T-helper 1 cell treated with Interleukin-12 subunit alpha and Interleukin-12 subunit beta and Interleukin-4 antibody, amounts not matched to agents 30 μg/mL and 1 μg/mL, for 36 hours (primary cell): ENCODE measurements around the gene ATP5F1E.

Experiments used
- H3K27ac Mint-ChIP-seq: one replicate; pipeline ENCODE4 v1.8.0; 2021; ENCODE audit warnings: mild to moderate bottlenecking, mixed read lengths
- H3K27me3 Mint-ChIP-seq: one replicate; pipeline ENCODE4 v1.8.0; 2021; ENCODE audit warnings: low read depth, mixed read lengths
- H3K36me3 Mint-ChIP-seq: one replicate; pipeline ENCODE4 v1.8.0; 2021; ENCODE audit warnings: low read depth, mixed read lengths
- H3K4me1 Mint-ChIP-seq: one replicate; pipeline ENCODE4 v1.8.0; 2021; ENCODE audit warnings: low read depth, mixed read lengths
- H3K4me3 Mint-ChIP-seq: one replicate; pipeline ENCODE4 v1.8.0; 2021; ENCODE audit warnings: mild to moderate bottlenecking, moderate library complexity, mixed read lengths
- H3K9me3 Mint-ChIP-seq: one replicate; pipeline ENCODE4 v1.8.0; 2021; ENCODE audit warnings: mixed read lengths

The ATP5F1E gene

DNA sequence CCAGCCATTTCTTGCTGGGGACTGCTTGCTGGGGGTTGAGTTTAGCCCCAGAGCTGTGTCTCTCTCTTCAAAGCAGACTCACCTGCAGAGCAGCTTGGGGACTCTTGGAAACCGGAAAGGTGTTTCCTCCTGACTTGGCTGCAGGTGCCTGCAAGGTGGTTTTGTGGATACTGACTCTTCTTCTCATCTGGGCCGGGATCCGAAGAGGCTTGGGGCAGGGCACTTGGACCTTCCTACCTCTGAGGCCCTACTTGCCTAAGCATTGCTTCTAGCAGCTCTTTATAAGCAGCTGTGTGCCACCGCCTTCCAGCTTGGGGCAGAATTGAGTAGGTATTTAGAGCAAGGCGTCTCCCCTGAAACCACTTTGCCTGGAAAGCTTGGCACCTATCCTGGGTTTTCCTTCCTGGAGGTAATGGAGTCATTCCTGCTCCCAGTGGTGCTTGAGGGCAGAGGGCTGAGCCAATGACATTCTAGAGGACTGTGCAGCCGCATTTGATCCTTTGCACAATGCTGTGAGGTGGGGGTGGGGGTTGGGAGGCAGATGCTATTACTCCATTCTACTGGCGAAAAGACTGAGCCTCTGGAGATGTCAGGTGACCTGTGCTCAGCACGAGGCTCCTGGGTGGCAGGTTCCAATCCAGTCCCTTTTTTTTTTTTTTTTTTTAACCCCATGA is 21.7 kb downstream of the ATP5F1E start:
- no peaks in the 10 kb centered on the region for H3K9me3 Mint-ChIP-seq
- H3K4me1 Mint-ChIP-seq, result peaks cover 35% of the 10 kb centered on the region
- H3K27me3 Mint-ChIP-seq, result no peaks in the 10 kb centered on the region
- no peak overlapping the region for H3K4me3 Mint-ChIP-seq
- no peak overlapping the region for H3K27ac Mint-ChIP-seq
- H3K36me3 Mint-ChIP-seq, result peaks cover 6% of the 10 kb centered on the region

- H3K4me3 Mint-ChIP-seq, result no peak overlapping the region
- no peak overlapping the region for H3K27ac Mint-ChIP-seq
- peaks cover 5% of the 10 kb centered on the region for H3K36me3 Mint-ChIP-seq
- no peaks in the 10 kb centered on the region for H3K9me3 Mint-ChIP-seq
- H3K27me3 Mint-ChIP-seq, result no peaks in the 10 kb centered on the region
- H3K4me1 Mint-ChIP-seq, result peaks cover 38% of the 10 kb centered on the region
Measured at GRCh38 chr20:59008715-59009336, 23.3 kb downstream of the ATP5F1E start.

- no peaks in the 10 kb centered on the region for H3K9me3 Mint-ChIP-seq
- H3K27ac Mint-ChIP-seq, result peak overlapping the region; percentile 78
- no peaks in the 10 kb centered on the region for H3K27me3 Mint-ChIP-seq
- H3K4me3 Mint-ChIP-seq, result peak overlapping the region; percentile 82
- H3K36me3 Mint-ChIP-seq, result peaks cover 8% of the 10 kb centered on the region
- H3K4me1 Mint-ChIP-seq, result peaks cover 37% of the 10 kb centered on the region
Measured at GRCh38 chr20:59007665-59008511, 24.2 kb downstream of the ATP5F1E start.

DNA sequence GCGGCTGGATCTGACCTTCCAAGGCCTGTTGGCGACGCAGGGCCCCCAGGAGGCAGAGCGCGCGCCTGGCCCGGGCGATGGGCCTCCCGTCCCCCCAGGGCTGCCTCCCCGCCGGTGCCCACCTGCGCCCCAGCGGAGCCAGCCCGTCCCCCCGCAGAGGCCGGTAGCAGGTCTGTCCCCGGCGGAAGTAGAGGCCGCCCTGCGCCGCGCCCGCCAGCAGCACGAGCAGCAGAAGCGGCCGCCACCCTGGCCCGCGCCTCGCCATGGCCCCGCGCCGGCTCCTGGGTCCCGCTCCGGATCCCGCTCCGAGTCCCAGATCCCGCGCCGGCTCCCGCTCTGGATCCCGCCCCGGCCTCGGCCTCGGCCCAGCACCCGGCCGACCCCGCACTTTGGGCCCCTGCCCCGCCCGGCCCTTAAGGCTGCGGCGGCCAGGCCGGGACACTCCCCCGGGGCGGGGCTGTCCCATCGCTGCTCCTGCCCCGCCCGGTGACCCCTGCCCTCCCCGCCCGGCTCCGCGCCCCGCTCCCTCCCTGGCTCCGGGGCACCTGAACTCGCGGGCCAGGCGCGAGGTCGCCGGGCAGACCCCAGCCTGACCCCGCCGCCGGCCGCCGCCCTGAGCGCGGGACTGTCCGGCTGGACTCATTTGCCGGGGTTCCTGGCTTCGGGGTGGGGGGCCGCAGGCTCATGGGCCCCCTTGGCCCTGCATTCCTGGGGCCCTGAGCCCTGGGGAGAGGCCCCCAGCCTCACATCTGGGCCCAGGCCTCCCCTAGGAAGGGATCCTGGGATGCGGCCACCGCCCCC is 25.1 kb downstream of the ATP5F1E start, which contains the start of gene CTSZ:
TSS of gene CTSZ (minus strand) at position 391 of the 801 bp plus-strand sequence. CDS start at position 265, 126 bp downstream.
- Mint-ChIP-seq H3K36me3 (peaks cover 14% of the 10 kb centered on the region), H3K9me3 (no peaks in the 10 kb centered on the region), H3K4me1 (peaks cover 35% of the 10 kb centered on the region), H3K27ac (peak within 1 kb of the TSS; percentile 78), H3K27me3 (no peaks in the 10 kb centered on the region), H3K4me3 (peak within 1 kb of the TSS; percentile 82)

DNA sequence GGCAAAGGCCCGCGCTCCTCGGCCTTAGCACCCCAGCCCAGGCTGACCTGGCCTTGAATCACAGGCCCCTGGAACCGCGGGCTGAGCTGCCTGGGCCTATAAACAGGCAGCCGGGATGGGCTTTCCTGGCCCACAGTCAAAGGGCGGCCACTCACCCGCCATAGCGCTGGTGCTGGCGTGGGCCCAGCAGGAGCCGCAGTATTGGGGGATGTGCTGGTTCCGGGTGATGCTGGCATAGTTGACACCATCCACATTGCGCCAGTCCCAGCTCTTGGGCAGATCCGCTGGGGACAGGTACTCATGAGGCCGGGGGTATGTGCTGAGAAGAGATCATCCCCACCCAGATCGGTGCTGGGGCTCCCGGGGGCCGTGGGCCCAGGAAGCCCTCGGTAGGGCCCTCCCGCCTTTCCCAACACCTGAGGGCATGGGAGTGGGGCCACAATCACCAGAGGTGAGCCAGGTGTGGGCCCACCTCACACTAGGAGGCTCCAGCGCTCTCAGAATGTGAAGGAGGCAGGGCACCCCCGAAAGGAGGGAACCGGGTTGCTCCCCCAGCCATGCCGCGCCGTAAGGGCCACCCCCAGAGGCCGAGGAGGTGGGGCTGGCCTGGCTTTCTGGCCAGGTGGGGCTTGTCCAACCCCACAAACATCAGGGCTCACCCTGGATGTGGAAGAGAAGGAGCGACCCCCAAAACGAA is 25.8 kb downstream of the ATP5F1E start:
- peaks cover 29% of the 10 kb centered on the region for H3K4me1 Mint-ChIP-seq
- peaks cover 16% of the 10 kb centered on the region for H3K36me3 Mint-ChIP-seq
- H3K4me3 Mint-ChIP-seq, result peak overlapping the region; percentile 77
- H3K27me3 Mint-ChIP-seq, result no peaks in the 10 kb centered on the region
- H3K9me3 Mint-ChIP-seq, result no peaks in the 10 kb centered on the region
- peak overlapping the region; percentile 52 for H3K27ac Mint-ChIP-seq

- Mint-ChIP-seq H3K27ac (peak overlapping the region; percentile 91), H3K4me3 (peak overlapping the region; percentile 77), H3K9me3 (no peaks in the 10 kb centered on the region), H3K36me3 (peaks cover 13% of the 10 kb centered on the region), H3K27me3 (no peaks in the 10 kb centered on the region), H3K4me1 (peaks cover 26% of the 10 kb centered on the region)
Measured at GRCh38 chr20:59005523-59006166, 26.5 kb downstream of the ATP5F1E start.

- Mint-ChIP-seq H3K36me3 (peaks cover 13% of the 10 kb centered on the region), H3K9me3 (no peaks in the 10 kb centered on the region), H3K4me1 (peaks cover 25% of the 10 kb centered on the region), H3K4me3 (peak overlapping the region; percentile 77), H3K27me3 (no peaks in the 10 kb centered on the region), H3K27ac (peak overlapping the region; percentile 91)
Measured at GRCh38 chr20:59004763-59005522, 27.2 kb downstream of the ATP5F1E start.

DNA sequence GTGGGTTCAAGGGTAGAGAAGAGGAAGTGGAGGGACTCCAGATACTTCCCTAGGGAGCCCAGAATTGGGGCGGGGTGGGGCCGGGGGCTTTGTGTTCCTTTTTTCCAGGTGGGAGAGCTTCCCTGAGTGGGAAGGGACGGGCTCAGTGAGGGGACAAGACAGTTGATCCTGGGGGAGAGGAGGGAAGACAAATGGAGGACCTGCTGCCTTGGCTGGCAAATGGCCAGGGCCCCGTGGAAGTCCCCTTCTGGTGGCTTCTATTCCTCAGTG is 27.7 kb downstream of the ATP5F1E start:
- Mint-ChIP-seq H3K27me3 (no peaks in the 10 kb centered on the region), H3K4me1 (peaks cover 25% of the 10 kb centered on the region), H3K4me3 (peak overlapping the region; percentile 77), H3K36me3 (peaks cover 13% of the 10 kb centered on the region), H3K9me3 (no peaks in the 10 kb centered on the region), H3K27ac (peak overlapping the region; percentile 91)

DNA sequence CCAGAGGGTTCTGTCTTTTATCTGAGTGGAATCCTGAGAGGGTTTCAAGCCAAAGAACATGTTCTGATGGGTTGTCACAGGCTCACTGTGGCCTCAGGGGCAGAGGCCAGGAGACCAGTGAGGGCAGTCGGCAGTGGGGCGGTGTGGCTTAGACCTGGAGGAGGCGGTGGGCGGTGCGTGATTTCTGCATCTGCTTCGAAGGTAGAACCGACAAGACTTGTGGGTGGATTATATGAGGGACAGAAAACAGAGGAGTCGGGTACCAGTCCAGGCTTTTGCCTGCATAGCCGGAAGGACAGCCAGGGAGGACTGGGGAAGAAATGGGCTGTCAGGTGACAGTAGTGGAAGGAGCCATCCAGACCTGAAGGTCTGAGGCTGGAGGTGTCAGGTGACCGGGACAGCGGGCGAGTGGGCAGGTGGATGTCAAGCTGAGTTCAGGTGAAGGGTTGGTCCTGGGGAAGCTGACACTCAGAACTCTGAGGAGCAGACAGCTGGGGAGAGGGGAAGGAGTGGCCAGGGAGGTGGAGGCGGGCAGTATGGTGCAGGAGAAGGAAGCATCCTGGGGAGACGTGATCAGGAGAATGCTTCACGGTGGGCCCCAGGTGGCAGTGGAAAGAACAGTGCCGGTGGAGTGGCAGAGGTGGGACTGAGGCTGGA is 28.2 kb downstream of the ATP5F1E start:
- H3K36me3 Mint-ChIP-seq, result peaks cover 13% of the 10 kb centered on the region

GRCh38 chr20:59002874-59003399 is 29.2 kb downstream of the ATP5F1E start:
- H3K9me3 Mint-ChIP-seq, result no peaks in the 10 kb centered on the region
- H3K4me3 Mint-ChIP-seq, result no peak overlapping the region
- H3K36me3 Mint-ChIP-seq, result peaks cover 17% of the 10 kb centered on the region
- H3K27ac Mint-ChIP-seq, result no peak overlapping the region
- H3K4me1 Mint-ChIP-seq, result peaks cover 25% of the 10 kb centered on the region
- no peaks in the 10 kb centered on the region for H3K27me3 Mint-ChIP-seq

More for the DNA sequence above, 28.2 kb downstream of the ATP5F1E start:
- no peaks in the 10 kb centered on the region for H3K27me3 Mint-ChIP-seq
- H3K9me3 Mint-ChIP-seq, result no peaks in the 10 kb centered on the region
- H3K27ac Mint-ChIP-seq, result peak overlapping the region; percentile 91
- peaks cover 25% of the 10 kb centered on the region for H3K4me1 Mint-ChIP-seq
- H3K4me3 Mint-ChIP-seq, result peak overlapping the region; percentile 77

- Mint-ChIP-seq H3K4me1 (peaks cover 23% of the 10 kb centered on the region), H3K4me3 (no peak overlapping the region), H3K27ac (no peak overlapping the region), H3K27me3 (no peaks in the 10 kb centered on the region), H3K9me3 (no peaks in the 10 kb centered on the region), H3K36me3 (peaks cover 22% of the 10 kb centered on the region)
Measured at GRCh38 chr20:59002388-59002787, 29.7 kb downstream of the ATP5F1E start.

- Mint-ChIP-seq H3K27me3 (no peaks in the 10 kb centered on the region), H3K9me3 (no peaks in the 10 kb centered on the region), H3K36me3 (peaks cover 24% of the 10 kb centered on the region), H3K4me1 (peaks cover 23% of the 10 kb centered on the region), H3K4me3 (no peak overlapping the region), H3K27ac (no peak overlapping the region)
Measured at GRCh38 chr20:59001449-59002171, 30.5 kb downstream of the ATP5F1E start.
